SK-N-SH (cell line): ENCODE data around the gene REPS2. TPM values are rescaled to one million over a fixed set of nuclear protein-coding genes. Genes with fewer than 3 reads are reported as not detected.

Experiments
- CTCF ChIA-PET: fragments of 300-600, 350-600 bp; formaldehyde crosslinking; extraction: SDS; loops from one replicate; lab custom pipeline; 2021; lab: Yijun Ruan, JAX
- POLR2A ChIA-PET: fragments of 350-600 bp; sonication (Branson Sonifier 250); formaldehyde crosslinking; extraction: SDS; loops from one replicate; lab custom pipeline; 2020; ENCODE audit warnings: antibody characterized with exemption, inconsistent platforms; lab: Yijun Ruan, JAX
- DNase-seq: peaks from one replicate; pipeline ENCODE4 v3.0.0; 2012
- H2AFZ ChIP-seq: fragments of 200-600 bp; sonication (generic); 2 replicates; pipeline ENCODE4 v1.8.1; 2016; ENCODE audit warnings: antibody characterized with exemption, mild to moderate bottlenecking, low read depth
- H3F3A ChIP-seq: fragments of 200-600 bp; sonication (generic); replicated peaks from 2 replicates; pipeline ENCODE3; 2016; ENCODE audit warnings: antibody characterized with exemption, mild to moderate bottlenecking; ENCODE audit not compliant: insufficient read depth
- H3K27ac ChIP-seq, 2 experiments: fragments of 200-500 bp in 1 of 2; fragments of 200-600 bp in 1 of 2; sonication (Bioruptor generic) in 1 of 2; sonication (generic), shearing (Covaris generic) in 1 of 2; 2 replicates each; pipeline versions ENCODE4 v1.5.1 to v1.6.1; 2014 to 2016; ENCODE audit warnings: low read depth in 2 of 2, inconsistent platforms in 1 of 2, low read length in 1 of 2, mild to moderate bottlenecking in 1 of 2, mixed read lengths in 1 of 2
- H3K27me3 ChIP-seq: fragments of 200-600 bp; sonication (generic), shearing (Covaris generic); 2 replicates; pipeline ENCODE4 v1.6.1; 2016; ENCODE audit warnings: mixed run types; ENCODE audit not compliant: insufficient read depth
- H3K36me3 ChIP-seq, 2 experiments: fragments of 200-500 bp in 1 of 2; fragments of 200-600 bp in 1 of 2; sonication (Bioruptor generic) in 1 of 2; sonication (generic) in 1 of 2; replicated peaks in 1 of 2; 2 replicates each; pipeline versions ENCODE3 to v1.5.1; 2014 to 2016; ENCODE audit warnings: low read length in 1 of 2, mild to moderate bottlenecking in 1 of 2; ENCODE audit not compliant: insufficient read depth in 2 of 2, control insufficient read depth in 1 of 2
- H3K4me1 ChIP-seq, 2 experiments: fragments of 200-500 bp in 1 of 2; fragments of 200-600 bp in 1 of 2; sonication (Bioruptor generic) in 1 of 2; sonication (generic), shearing (Covaris generic) in 1 of 2; 2 replicates each; pipeline versions ENCODE4 v1.5.1 to v1.6.1; 2014 to 2016; ENCODE audit warnings: low read depth in 1 of 2, low read length in 1 of 2, mixed run types in 1 of 2; ENCODE audit not compliant: insufficient read depth in 2 of 2, control insufficient read depth in 1 of 2
- H3K4me2 ChIP-seq: fragments of 200-600 bp; sonication (generic), shearing (Covaris generic); 2 replicates; pipeline ENCODE4 v1.6.1; 2017; ENCODE audit warnings: mixed run types
- H3K4me3 ChIP-seq, 2 experiments: fragments of 200-500 bp in 1 of 2; fragments of 200-600 bp in 1 of 2; sonication (Bioruptor generic) in 1 of 2; sonication (generic), shearing (Covaris generic) in 1 of 2; 2 replicates each; pipeline versions ENCODE4 v1.5.1 to v1.8.1; 2014 to 2016; ENCODE audit warnings: low read depth in 2 of 2, inconsistent platforms in 1 of 2, low read length in 1 of 2, mild to moderate bottlenecking in 1 of 2, mixed read lengths in 1 of 2, moderate library complexity in 1 of 2
- H3K79me2 ChIP-seq: fragments of 200-600 bp; sonication (generic); 2 replicates; pipeline ENCODE4 v1.8.1; 2017; ENCODE audit warnings: mild to moderate bottlenecking; ENCODE audit not compliant: insufficient read depth
- H3K9ac ChIP-seq: fragments of 200-600 bp; sonication (generic); 2 replicates; pipeline ENCODE4 v1.6.1; 2017; ENCODE audit warnings: mixed run types
- H3K9me2 ChIP-seq: fragments of 200-600 bp; sonication (generic); 2 replicates; pipeline ENCODE4 v1.6.1; 2017; ENCODE audit warnings: mixed run types
- H3K9me3 ChIP-seq: fragments of 200-600 bp; sonication (generic); 2 replicates; pipeline ENCODE4 v1.6.1; 2017; ENCODE audit warnings: mixed run types, mild to moderate bottlenecking, moderate library complexity
- H4K20me1 ChIP-seq: fragments of 200-600 bp; sonication (generic); 2 replicates; pipeline ENCODE4 v1.6.1; 2017; ENCODE audit warnings: mild to moderate bottlenecking, mixed run types; ENCODE audit not compliant: insufficient read depth
- CTCF ChIP-seq: fragments of 200-600 bp; sonication (generic); IDR thresholded peaks from 2 replicates; pipeline ENCODE4 v1.6.1; 2017; ENCODE audit warnings: antibody characterized with exemption, mild to moderate bottlenecking, moderate library complexity
- EZH2phosphoT487 ChIP-seq: fragments of 200-600 bp; sonication (generic); IDR thresholded peaks from 2 replicates; pipeline ENCODE4 v1.6.1; 2017; ENCODE audit warnings: low read depth, mixed run types, mild to moderate bottlenecking, antibody characterized with exemption, moderate library complexity, borderline replicate concordance
- FOXM1 ChIP-seq: IDR thresholded peaks from 2 replicates; pipeline ENCODE4 v1.4.0; 2012; ENCODE audit warnings: low read depth, mild to moderate bottlenecking
- GATA2 ChIP-seq: sonication (generic); formaldehyde crosslinking; IDR thresholded peaks from 2 replicates; pipeline ENCODE4 v1.5.0; 2020; ENCODE audit warnings: mild to moderate bottlenecking, missing genetic modification reagents
- JUND ChIP-seq: IDR thresholded peaks from 2 replicates; pipeline ENCODE4 v1.4.0; 2012
- MEF2A ChIP-seq: IDR thresholded peaks from 2 replicates; pipeline ENCODE4 v1.4.0; 2012; ENCODE audit warnings: low read depth, borderline replicate concordance
- MXI1 ChIP-seq: IDR thresholded peaks from 2 replicates; pipeline ENCODE4 v1.6.1; 2012; ENCODE audit warnings: mild to moderate bottlenecking, low read depth, low read length, improper control_type of control experiment
- NFIC ChIP-seq: IDR thresholded peaks from 2 replicates; pipeline ENCODE4 v1.4.0; 2012; ENCODE audit warnings: borderline replicate concordance
- REST ChIP-seq: IDR thresholded peaks from 2 replicates; pipeline ENCODE4 v1.6.1; 2012; ENCODE audit warnings: mild to moderate bottlenecking, low read depth, low read length, moderate library complexity
- RFX5 ChIP-seq: IDR thresholded peaks from 2 replicates; pipeline ENCODE4 v1.6.1; 2012; ENCODE audit warnings: mild to moderate bottlenecking, improper control_type of control experiment, low read length
- SIN3A ChIP-seq: IDR thresholded peaks from 2 replicates; pipeline ENCODE4 v1.6.1; 2012; ENCODE audit warnings: low read depth, mild to moderate bottlenecking, low read length, moderate library complexity, borderline replicate concordance
- SMC3 ChIP-seq: IDR thresholded peaks from 2 replicates; pipeline ENCODE4 v1.6.1; 2012; ENCODE audit warnings: low read depth, low read length, improper control_type of control experiment
- TEAD4 ChIP-seq: IDR thresholded peaks from 2 replicates; pipeline ENCODE4 v1.4.0; 2012; ENCODE audit warnings: mild to moderate bottlenecking, borderline replicate concordance; ENCODE audit not compliant: insufficient read depth
- polyA plus RNA-seq, 3 experiments: library from polyadenylated mRNA; depleted of rRNA; stranded (reverse); fragments of >200 nt; gene quantifications; 2 replicates each; pipeline ENCODE4 v1.2.3, GENCODE V29; 2012

Gene REPS2
- polyA plus RNA-seq, 1 of the 3 experiments (the other 2 are of a cell fraction): 0.62 TPM

- TF ChIP-seq CTCF (no peak), REST (no peak)
- TF ChIP-seq, all 33 proteins: peak for 0
Measured at GRCh38 chrX:16975233-16975632, 28.8 kb downstream of the REPS2 start (continued).

- TF ChIP-seq JUND (no peak), GATA2 (CRISPR knock-in tag) (no peak), MXI1 (no peak), EZH2phosphoT487 (no peak), MEF2A (no peak), RFX5 (no peak), SIN3A (no peak), NFIC (no peak), CTCF (no peak), FOXM1 (no peak), TEAD4 (no peak), REST (no peak), SMC3 (no peak)
- no peak overlapping the region for H3K9ac ChIP-seq
- H3K79me2 ChIP-seq: no peaks in the 10 kb centered on the region
- ChIA-PET POLR2A (no interaction called here), CTCF (no interaction called here)
- no peaks in the 10 kb centered on the region for H3K4me1 ChIP-seq
- no peaks in the 10 kb centered on the region for H3F3A ChIP-seq
- no peak overlapping the region for H3K4me3 ChIP-seq
- no peaks in the 10 kb centered on the region for H3K9me2 ChIP-seq
- no peaks in the 10 kb centered on the region for H3K36me3 ChIP-seq
- DNase-seq: no peak
- no peaks in the 10 kb centered on the region for H4K20me1 ChIP-seq
- 0 out of 2 replicates have a peak, but pooled peaks cover 5% of the 10 kb centered on the region for H3K9me3 ChIP-seq
- H3K27me3 ChIP-seq: no peaks in the 10 kb centered on the region
- H3K4me2 ChIP-seq: no peak overlapping the region
- no peak overlapping the region; a peak in 1 of 4 replicates for H3K27ac ChIP-seq
- H2AFZ ChIP-seq: no peak overlapping the region
Measured at GRCh38 chrX:16977771-16978170, 31.3 kb downstream of the REPS2 start.
